A673 (cell line): ENCODE results near the gene DNAI7. TPM values are rescaled to one million over a fixed set of nuclear protein-coding genes. Genes with fewer than 3 reads are reported as not detected.

ENCODE experiments used
- BruUV-seq: library from RNA; stranded (reverse); fragments of 400-500 nt; replicated peaks from 2 replicates; lab custom pipeline; 2021; lab: Mats Ljungman, UMichigan
- CTCF ChIA-PET: fragments of 300-600 bp; sonication (Branson Sonifier 250); formaldehyde crosslinking; loops from one replicate; lab custom pipeline; 2022; ENCODE audit warnings: antibody characterized with exemption; lab: Charles Lee
- POLR2A ChIA-PET: fragments of 300-600 bp; sonication (Branson Sonifier 250); formaldehyde crosslinking; loops from one replicate; lab custom pipeline; 2022; ENCODE audit warnings: antibody characterized with exemption; ENCODE audit not compliant: low non-redundant PET; lab: Charles Lee
- DNase-seq: peaks from one replicate; pipeline ENCODE4 v3.0.0-alpha.2; 2015; ENCODE audit warnings: low spot score
- H3K27ac ChIP-seq: fragments of 200-600 bp; sonication (generic); 2 replicates; pipeline ENCODE4 v1.5.1; 2016; ENCODE audit warnings: mixed run types, low read depth, mild to moderate bottlenecking, mixed read lengths, antibody characterized with exemption, low read length; ENCODE audit not compliant: poor library complexity, severe bottlenecking
- H3K27me3 ChIP-seq: fragments of 200-600 bp; sonication (generic); replicated peaks from 2 replicates; pipeline ENCODE4 v1.6.1; 2017; ENCODE audit warnings: mixed run types, low read depth, mild to moderate bottlenecking, mixed read lengths, antibody characterized with exemption, low read length; ENCODE audit not compliant: insufficient read depth, poor library complexity
- H3K36me3 ChIP-seq: fragments of 200-600 bp; sonication (generic); 2 replicates; pipeline ENCODE4 v1.6.1; 2016; ENCODE audit warnings: mixed run types, mild to moderate bottlenecking, mixed read lengths, antibody characterized with exemption, low read length; ENCODE audit not compliant: insufficient read depth, poor library complexity, severe bottlenecking
- H3K4me1 ChIP-seq: fragments of 200-600 bp; sonication (generic); 2 replicates; pipeline ENCODE4 v1.6.1; 2017; ENCODE audit warnings: mixed run types, mild to moderate bottlenecking, mixed read lengths, antibody characterized with exemption, low read length; ENCODE audit not compliant: insufficient read depth, poor library complexity, severe bottlenecking
- H3K4me3 ChIP-seq: fragments of 200-600 bp; sonication (generic); 2 replicates; pipeline ENCODE4 v1.5.1; 2016; ENCODE audit warnings: low read depth, mixed run types, mild to moderate bottlenecking, mixed read lengths, low read length; ENCODE audit not compliant: poor library complexity, severe bottlenecking
- H3K9me3 ChIP-seq: fragments of 200-600 bp; sonication (generic); 2 replicates; pipeline ENCODE4 v1.6.1; 2016; ENCODE audit warnings: mixed run types, low read depth, mild to moderate bottlenecking, mixed read lengths, antibody characterized with exemption, low read length; ENCODE audit not compliant: poor library complexity, severe bottlenecking
- EZH2 ChIP-seq: fragments of 200-600 bp; sonication (generic); IDR thresholded peaks from 2 replicates; pipeline ENCODE4 v1.6.1; 2017; ENCODE audit warnings: borderline replicate concordance, low read depth, mild to moderate bottlenecking, mixed read lengths, antibody characterized with exemption, low read length; ENCODE audit not compliant: poor library complexity, severe bottlenecking
- intact Hi-C: fragments of 100-400 bp; cut with micrococcal nuclease; formaldehyde crosslinking; loops from one replicate; pipeline ENCODE4 v1.10.0; 2022; ENCODE audit not compliant: unreplicated experiment
- total RNA-seq: library from RNA; stranded (reverse); gene quantifications from 2 replicates; pipeline ENCODE4 v1.2.3, GENCODE V29; 2021
- TF ChIP-seq, protein P1 (sequence below): fragments of 300-800, 200-600 bp; sonication (generic); conservative IDR thresholded peaks from 2 replicates; pipeline ENCODE4 v1.5.1; 2017; ENCODE audit warnings: low read depth, mild to moderate bottlenecking, antibody characterized with exemption, low read length, moderate library complexity, mixed read lengths

The DNAI7 gene
- total RNA-seq, 1 experiment from 2014 or later: 0.73 TPM

DNA sequence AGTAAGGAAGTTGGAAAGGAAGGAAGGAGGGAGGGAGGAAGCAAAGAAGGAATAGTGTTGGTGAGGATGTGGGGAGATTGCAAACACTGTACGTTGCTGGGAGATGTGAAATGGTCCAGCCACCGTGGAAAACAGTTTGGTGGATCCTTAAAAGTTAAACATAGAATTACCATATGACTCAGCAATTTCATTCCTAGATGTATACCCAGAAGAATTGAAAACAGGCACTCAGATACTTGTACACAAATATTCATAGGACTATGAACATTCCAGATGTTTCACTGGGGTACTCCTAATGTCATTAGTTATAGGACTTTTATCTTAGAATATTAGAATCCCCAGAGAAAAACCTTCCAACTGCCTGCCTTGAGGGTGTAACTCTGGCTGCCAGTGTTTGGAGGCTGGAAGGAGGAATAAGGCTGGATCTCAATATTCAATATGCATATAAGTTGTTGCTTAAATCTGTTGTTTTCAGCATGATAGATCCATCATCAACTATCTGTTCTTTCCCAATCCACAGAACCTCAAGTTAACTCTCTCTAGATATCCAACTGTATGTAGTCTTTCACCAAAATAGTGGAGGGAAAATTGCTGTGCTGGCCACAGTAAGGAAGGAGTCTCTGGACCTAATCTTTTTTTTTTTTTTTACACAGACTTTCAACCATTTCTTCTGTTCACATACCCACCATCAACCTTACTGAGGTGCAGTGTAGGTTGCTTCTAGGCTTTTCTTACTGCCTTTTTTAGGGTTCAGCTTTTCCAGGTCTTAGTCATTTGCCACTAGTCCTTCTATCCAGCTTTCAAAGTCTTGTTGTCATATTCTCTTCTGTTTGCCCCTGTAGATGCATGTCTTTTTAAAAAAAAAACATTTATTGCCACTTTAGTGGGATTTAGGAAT lies 94.5 kb downstream of the DNAI7 start:
- intact Hi-C loops: no loop called here
- CTCF ChIA-PET: no interaction called here

DNA sequence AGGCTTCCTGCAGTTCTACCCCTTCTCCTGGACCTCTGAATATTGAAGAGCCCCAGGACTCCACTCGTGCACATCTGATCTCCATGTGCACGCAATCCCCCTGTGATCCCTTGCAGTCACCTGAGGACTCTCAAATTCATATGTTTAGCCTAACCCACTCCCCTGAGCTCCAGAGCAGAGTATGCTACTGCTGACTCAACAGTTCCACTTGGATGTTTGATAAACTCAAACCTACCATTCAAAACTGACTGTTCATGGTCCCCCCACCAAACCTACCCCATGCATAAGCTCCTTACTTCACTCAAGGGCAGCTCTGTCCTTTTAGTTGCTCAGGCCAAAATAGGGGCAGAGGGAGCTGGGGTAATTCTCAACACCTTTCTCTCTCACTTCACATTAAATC lies 96.0 kb downstream of the DNAI7 start:
- ChIA-PET CTCF (no interaction called here), POLR2A (no interaction called here)

More for the DNA sequence above, 94.5 kb downstream of the DNAI7 start:
- Histone ChIP-seq H3K27me3 (no peaks in the 10 kb centered on the region), H3K36me3 (no peaks in the 10 kb centered on the region), H3K27ac (no peak overlapping the region), H3K9me3 (no peaks in the 10 kb centered on the region), H3K4me1 (no peaks in the 10 kb centered on the region), H3K4me3 (no peak overlapping the region)
- no peak for DNase-seq
- TF ChIP-seq, protein P1, sequence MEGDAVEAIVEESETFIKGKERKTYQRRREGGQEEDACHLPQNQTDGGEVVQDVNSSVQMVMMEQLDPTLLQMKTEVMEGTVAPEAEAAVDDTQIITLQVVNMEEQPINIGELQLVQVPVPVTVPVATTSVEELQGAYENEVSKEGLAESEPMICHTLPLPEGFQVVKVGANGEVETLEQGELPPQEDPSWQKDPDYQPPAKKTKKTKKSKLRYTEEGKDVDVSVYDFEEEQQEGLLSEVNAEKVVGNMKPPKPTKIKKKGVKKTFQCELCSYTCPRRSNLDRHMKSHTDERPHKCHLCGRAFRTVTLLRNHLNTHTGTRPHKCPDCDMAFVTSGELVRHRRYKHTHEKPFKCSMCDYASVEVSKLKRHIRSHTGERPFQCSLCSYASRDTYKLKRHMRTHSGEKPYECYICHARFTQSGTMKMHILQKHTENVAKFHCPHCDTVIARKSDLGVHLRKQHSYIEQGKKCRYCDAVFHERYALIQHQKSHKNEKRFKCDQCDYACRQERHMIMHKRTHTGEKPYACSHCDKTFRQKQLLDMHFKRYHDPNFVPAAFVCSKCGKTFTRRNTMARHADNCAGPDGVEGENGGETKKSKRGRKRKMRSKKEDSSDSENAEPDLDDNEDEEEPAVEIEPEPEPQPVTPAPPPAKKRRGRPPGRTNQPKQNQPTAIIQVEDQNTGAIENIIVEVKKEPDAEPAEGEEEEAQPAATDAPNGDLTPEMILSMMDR: no peak
- no peak for TF ChIP-seq EZH2
- POLR2A ChIA-PET: no interaction called here
- no TSS peak for BruUV-seq

DNA sequence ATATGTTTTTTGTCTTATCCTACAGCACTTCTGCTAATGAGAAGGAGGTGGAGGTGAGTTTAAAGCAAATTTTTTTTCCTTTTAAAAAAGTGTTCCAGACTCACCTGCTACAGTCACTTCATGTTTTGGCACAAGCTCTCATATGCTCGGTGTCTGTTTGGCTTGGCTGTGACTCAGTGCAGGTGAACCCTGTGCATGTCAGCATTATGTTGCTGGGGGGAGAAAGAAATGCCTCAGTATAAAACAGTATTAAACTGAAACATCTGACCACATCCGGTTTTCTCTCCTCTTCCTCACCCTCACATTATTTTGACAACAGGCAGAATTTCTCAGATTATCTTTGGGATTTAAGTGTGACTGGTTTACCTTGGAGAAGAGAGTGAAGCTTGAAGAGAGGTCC lies 105.2 kb downstream of the DNAI7 start:
- H3K9me3 ChIP-seq: no peaks in the 10 kb centered on the region
- no peaks in the 10 kb centered on the region for H3K4me1 ChIP-seq
- intact Hi-C loops: no loop called here
- H3K27ac ChIP-seq: no peak overlapping the region
- H3K4me3 ChIP-seq: no peak overlapping the region
- ChIA-PET CTCF (no interaction called here), POLR2A (interaction anchor here (0.5 kb wide), 1 partner anchor 1321 kb away, joined by 3 read pairs; no protein-coding TSS in a partner anchor)
- DNase-seq: no peak
- no peaks in the 10 kb centered on the region for H3K27me3 ChIP-seq
- no peaks in the 10 kb centered on the region for H3K36me3 ChIP-seq
- no TSS peak for BruUV-seq
- no peak for TF ChIP-seq EZH2
- TF ChIP-seq, protein P1: no peak

More for the DNA sequence above, 96.0 kb downstream of the DNAI7 start:
- H3K27ac ChIP-seq: no peak overlapping the region
- H3K4me1 ChIP-seq: no peaks in the 10 kb centered on the region
- no peaks in the 10 kb centered on the region for H3K9me3 ChIP-seq
- H3K4me3 ChIP-seq: no peak overlapping the region
- DNase-seq: no peak
- H3K36me3 ChIP-seq: no peaks in the 10 kb centered on the region
- intact Hi-C loops: no loop called here
- no TSS peak for BruUV-seq
- TF ChIP-seq EZH2: no peak
- TF ChIP-seq, protein P1: no peak
- no peaks in the 10 kb centered on the region for H3K27me3 ChIP-seq
